Germinal center (tissue), 1 donor: ENCODE data around the gene NUP153.
"Not testable (repeated sequence)": the region's sequence is repeated elsewhere in the genome, so short reads cannot be mapped to it uniquely, and the experiment has no call there.

ENCODE experiments used
- DNase-seq: peaks from one replicate; pipeline ENCODE4 v3.0.0; 2012; ENCODE audit warnings: mixed read lengths, low spot score

Gene NUP153

DNA sequence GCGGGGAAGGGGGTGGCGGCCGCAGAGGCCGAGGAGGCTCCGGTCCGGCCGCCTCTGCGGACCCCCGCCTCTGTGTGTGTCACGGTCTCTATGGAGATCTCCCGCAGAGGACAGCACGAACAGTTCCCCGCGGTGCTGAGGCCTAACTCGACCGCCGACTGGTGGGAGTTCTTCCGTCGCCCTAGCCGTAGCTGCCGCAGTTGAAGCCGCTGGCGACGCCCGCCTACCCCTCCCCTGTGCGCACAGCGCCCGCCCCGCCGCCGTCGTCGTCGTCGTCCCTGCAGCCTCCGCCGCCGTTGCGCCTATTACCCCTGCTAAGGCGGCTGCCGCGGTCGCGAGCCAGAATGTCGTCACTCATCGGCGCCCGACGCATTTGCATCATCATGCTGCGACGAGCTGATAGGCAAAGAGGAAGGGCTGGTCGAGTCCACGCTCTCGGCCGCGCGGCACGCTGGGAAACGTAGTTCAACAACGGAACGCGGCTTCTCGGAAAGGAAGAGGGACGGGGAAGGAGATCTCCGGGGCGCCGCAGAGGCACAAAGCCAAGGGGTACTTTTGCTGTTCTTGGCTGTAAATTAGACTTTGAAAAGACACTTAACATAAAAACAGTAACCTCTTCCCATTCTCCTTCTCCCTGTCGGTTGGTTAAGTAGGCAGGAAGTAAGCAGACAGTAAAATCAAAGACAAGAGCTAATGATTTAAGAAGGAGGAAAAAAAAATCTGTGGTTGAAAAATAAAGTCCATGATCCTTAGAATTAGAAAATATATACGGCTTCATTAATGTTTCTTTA, at the start of gene NUP153:
TSS of gene NUP153 (minus strand) at position 346 of the 791 bp plus-strand sequence. CDS start 538 bp downstream, outside the sequence.
- peak; percentile 96 for DNase-seq

GRCh38 chr6:17754254-17754653, 47.5 kb upstream of the NUP153 start:
- no peak for DNase-seq

DNA sequence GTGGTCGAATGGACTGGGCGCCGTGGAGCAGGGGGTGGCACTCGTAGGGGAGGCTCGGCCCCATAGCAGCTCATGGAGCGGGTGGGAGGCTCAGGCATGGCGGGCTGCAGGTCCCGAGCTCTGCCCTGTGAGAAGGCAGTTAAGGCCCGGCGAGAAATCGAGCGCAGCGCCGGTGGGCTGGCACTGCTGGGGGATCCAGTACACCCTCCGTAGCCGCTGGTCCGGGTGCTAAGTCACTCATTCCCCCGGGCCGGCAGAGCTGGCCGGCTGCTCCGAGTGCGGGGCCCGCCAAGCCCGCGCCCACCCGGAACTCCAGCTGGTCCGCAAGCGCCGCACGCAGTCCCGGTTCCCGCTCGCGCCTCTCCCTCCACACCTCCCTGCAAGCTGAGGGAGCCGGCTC, 38.6 kb upstream of the NUP153 start:
- DNase-seq, result not testable (repeated sequence)

- not testable (repeated sequence) for DNase-seq
These were observed 38.1 kb upstream of the NUP153 start for GRCh38 chr6:17744757-17745308.

DNA sequence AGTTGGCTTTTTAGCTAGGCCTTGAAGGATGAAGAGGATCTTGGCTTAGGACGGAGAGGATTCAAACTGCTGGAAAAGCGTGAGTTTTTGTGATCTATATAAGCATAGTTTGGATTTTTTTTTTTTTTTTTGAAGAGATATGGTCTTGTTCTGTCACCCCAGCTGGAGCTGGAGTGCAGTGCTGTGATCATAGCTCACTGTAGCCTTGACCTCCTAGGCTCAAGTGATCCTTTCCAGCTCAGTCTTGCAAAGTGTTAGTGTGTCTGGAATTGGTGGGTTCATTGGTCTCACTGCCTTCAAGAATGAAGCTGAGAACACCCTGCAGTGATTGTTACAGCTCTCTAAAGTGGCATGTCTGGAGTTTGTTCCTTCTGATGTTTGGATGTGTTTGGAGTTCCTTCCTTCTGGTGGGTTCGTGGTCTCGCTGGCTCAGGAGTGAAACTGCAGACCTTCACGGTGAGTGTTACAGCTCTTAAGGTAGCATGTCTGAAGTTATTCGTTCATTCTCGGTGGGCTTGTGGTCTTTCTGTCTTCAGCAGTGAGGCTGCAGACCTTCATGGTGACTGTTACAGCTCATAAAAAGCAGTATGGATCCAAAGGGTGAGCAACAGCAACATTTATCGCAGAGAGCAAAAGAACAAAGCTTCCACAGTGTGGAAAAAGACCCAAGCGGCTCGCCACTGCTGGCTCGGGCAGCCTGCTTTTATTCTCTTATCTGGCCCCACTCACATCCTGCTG, 37.5 kb upstream of the NUP153 start:
- DNase-seq, result no peak

DNA sequence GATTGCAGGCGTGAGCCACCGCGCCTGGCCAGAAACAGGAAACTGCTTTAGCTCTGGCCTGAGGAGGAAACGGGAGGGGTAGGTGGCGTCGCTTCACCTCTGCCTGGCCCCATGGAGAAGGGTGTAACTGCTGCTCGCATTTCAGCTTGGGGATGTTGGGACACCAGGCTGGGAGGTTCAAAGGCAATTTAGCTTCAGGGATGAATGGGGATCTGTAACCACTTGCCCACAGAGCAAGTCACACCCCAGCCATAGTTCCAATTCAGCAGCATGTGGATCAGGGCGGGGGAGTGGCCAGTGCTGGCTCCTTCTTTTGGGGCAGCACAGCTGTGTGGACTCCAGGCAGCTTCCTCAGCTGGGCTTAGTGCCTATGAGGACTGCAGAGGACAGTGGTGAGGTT, 34.8 kb upstream of the NUP153 start:
- no peak for DNase-seq

GRCh38 chr6:17740559-17741220, 34.0 kb upstream of the NUP153 start:
- no peak for DNase-seq

DNA sequence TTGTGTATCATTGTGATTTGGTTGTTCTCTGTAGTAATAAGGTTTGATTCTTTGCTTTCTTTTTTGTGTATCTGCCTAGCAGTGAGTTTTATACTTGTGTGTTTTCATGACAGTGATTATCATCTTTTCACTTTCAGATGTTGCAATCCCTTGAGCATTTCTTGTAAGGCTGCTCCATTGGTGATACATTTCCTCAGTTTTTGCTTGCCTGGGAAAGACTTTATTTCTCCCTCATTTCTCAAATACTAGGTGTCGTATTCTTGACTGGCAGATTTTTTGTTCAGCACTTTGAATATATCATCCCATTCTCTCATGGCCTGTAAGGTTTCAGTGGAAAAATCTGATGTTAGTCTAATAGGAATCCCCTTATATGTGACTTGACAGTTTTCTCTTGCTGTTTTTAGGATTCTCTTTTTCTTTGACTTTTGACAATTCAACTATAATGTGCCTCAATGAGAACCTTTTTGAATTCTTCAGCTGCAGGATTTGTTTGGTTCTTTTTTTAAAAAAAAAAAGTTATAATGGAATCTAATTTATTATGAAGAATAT, 31.1 kb upstream of the NUP153 start:
- DNase-seq, result no peak

- not testable (repeated sequence) for DNase-seq
These were observed 28.6 kb upstream of the NUP153 start for GRCh38 chr6:17735311-17735710.

DNA sequence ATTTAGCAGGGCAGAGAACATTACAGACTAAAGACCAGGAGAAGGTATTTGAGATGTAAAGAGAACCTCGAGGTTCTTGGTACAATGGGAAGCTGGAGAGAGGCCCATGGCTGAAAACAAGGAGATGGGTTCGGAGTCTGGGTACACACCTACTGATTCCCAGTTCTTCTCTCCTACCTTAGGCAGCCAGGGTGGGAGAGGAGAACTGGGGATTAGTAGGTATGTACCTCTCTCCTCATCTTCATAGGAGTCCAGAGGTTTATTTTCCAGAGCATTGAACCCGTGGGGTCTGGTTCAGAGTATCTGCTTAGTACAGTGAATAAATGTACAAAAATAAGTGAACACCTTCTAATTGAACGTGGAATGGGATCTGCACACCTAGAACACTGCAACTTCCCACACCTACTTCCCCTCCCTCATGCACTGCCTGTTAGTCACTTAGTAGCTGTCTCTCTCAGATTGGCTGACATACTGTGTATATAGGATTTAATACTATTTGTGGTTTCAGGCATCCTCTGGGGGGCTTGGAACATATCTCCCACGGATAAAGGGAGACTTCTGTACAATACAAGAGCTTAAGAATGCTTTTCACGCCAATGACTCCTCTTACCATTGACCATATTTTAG, 23.5 kb upstream of the NUP153 start:
- no peak for DNase-seq

DNA sequence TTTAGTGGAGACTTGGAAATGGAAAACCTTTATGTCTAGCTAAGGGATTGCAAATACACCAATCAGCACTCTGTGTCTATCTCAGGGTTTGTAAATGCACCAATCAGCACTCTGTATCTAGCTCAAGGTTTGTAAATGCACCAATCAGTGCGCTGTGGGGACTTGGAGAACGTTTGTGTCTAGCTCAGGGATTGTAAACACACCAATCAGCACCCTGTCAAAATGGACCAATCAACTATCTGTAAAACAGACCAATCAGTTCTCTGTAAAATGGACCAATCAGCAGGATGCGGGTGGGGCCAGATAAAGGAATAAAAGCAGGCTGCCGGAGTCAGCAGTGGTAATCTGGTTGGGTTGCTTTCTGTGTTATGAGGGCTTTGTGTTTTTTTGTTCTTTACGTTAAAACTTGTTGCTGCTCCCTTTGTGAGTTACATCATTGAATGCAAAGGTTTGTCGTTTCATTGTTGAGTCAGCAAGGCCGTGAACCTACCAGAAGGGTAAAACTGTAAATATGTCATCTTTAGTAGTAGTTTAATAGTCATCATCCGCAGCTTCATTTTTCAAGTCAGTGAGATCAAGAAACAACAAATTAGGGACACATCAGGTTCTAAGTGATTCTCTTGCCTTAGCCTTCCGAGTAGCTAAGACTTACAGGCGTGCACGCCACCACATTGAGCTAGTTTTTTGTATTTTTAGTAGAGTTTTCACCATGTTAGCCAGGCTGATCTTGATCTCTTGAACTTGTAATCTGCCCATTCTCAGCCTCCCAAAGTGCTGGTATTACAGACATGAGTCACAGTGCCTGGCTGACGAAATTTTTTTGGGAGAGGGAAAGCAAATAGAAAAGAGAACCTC, 22.7 kb upstream of the NUP153 start:
- DNase-seq, result no peak

DNA sequence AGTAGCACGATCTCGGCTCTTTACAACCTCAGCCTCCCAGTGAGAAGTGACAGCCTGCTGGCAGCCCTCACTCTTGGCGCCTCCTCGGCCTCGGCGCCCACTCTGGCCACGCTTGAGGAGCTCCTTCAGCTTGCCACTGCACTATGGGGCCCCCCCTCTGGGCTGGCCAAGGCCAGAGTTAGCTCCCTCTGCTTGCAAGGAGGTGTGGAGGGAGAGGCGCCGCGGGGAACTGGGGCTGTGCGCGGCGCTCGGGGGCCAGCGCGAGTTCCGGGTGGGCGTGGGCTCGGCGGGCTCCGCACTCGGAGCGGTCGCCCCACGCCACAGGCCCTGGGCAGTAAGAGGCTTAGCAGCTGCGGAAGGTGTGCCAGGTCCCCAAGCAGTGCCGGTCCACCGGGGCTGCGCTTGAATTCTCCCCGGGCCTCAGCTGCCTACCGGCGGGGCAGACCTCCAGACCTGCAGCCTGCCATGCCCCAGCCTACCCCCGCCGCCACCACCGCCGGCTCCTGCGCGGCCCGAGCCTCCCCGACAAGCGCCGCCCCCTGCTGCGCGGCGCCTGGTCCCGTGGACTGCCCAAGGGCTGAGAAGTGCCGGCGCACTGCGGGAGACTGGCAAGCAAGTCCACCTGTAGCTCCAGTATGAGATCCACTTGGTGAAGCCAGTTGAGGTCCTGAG, 22.0 kb upstream of the NUP153 start:
- no peak for DNase-seq

DNA sequence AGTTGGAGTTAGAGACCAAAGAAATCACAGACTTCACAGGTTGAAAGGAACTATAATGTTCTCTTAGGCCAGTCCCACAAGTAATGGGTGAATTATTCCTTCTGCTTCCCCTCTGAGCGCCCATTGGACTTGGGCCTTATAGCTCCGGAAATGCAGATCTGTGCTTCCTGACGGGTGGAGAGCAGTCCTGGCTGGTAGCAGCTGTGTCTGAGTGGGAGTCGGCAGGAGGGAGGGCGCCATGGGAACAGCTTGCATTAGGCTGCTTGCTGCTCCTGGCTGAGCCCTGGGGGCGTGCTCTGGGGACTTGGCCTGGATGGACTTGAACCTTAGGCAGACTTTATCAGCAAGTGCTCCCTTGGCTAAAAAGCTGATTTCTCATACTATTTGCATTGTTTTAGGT, 18.4 kb upstream of the NUP153 start:
- no peak for DNase-seq

- no peak for DNase-seq
These were observed 17.6 kb upstream of the NUP153 start for GRCh38 chr6:17724341-17724740.

DNA sequence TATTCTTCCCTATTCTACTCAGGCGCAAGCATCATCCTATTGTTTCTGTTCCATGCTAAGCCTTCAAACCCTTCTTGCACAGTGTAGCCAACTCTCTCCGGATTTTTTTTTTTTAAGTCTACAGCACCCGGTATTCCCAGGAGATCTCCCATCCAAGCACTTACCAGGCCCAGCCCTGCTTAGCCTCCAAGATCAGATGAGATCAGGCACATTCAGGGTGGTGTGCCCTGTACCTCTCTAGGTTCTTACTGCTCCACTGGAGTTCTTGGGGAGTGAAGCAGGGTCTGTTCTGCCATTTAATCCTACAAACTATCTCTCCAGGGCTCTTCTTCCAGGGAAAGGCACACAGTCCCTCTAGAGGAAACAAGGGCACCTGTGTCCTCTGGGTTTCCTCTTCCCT, 14.9 kb upstream of the NUP153 start:
- DNase-seq, result no peak

- DNase-seq, result no peak
These were observed 12.8 kb upstream of the NUP153 start for GRCh38 chr6:17719323-17720041.

DNA sequence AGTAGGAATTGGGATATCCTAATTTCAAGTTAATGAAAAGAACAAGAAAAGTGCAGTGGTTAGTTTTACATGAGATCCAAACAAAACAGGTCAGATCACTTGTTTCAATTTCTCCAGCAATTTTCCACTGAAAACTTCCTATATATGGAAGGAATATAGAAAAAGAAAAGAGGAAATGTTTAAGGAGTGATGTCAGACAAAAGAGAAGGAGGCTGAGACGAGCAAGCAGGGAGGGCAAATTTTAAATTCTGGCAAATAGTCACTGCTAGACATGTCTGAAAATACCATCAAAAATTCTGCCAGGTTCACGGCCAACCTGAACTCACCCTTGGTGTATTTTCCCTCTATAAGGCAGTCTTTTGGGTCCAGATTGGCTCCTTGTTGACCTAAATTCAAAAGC, 9.5 kb upstream of the NUP153 start:
- no peak for DNase-seq

GRCh38 chr6:17714879-17715851, 8.4 kb upstream of the NUP153 start:
- DNase-seq, result no peak
